GM19395 (cell line): ENCODE data around the gene LRRC46.

ENCODE experiments used
- ATAC-seq: cut with Tn5 transposase; IDR thresholded peaks from one replicate; pipeline ENCODE4 v1.9.1; 2021; ENCODE audit warnings: mild to moderate bottlenecking, moderate library complexity; ENCODE audit not compliant: unreplicated experiment

Gene LRRC46

DNA sequence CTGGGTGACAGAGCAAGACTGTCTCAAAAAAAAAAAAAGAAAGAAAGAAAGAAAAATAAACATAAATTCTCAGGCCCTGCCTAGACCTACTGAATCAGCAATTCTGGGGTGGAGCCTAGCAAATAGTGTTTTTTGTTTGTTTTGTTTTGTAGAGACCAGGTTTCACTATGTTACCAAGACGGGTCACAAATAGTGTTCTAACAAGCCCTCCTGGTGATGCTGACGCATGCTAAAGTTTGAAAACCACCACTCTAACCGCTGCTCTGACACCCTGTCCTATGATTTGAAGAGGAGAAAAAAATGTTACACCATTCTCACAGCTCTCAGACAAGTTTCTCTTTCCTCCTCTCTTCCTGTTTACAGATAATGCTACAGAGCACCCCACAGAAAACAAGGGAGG is 1.6 kb upstream of the LRRC46 start:
- no peak for ATAC-seq

DNA sequence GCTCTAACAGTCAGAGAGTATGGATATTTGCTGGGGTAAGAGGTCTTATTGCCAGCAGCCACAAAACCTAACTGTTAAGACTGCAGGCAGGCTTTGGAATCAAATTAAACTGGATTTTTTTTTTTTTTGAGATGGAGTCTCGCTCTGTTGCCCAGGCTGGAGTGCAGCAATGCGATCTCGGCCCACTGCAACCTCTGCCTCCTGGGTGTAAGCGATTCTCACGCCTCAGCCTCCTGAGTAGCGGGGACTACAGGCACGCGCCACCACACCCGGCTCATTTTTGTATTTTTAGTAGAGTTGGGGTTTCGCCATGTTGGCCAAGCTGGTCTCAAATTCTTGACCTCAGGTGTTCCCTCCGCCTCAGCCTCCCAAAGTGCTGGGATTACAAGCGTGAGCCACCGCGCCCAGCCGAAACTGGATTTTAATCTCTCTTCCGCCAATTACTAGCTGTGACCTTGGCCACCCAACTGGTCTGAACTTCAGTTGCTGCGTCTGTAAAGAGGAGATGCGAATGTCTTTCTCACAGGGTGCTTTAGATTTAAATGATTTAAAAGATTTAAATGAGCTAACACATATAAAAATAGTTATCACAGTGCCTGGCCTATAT is 971 bp upstream of the LRRC46 start:
- no peak for ATAC-seq

DNA sequence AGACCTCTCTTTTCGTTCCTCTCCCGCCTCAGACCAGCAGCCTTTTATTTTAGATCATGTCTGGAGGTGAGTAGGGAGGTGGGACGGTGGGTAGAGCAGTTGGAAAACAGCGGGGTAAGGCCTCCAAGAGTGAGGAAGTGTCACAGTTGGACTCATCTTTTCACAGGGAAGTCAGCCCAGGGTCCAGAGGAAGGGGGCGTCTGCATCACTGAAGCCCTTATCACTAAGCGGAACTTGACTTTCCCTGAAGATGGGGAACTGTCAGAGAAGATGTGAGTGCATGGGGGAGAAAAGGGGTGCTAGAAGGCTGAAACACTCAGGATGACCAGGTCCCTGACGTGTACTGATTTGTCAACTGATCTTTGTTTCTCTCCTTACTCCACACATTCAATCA is 461 bp downstream of the LRRC46 start:
- no peak for ATAC-seq

DNA sequence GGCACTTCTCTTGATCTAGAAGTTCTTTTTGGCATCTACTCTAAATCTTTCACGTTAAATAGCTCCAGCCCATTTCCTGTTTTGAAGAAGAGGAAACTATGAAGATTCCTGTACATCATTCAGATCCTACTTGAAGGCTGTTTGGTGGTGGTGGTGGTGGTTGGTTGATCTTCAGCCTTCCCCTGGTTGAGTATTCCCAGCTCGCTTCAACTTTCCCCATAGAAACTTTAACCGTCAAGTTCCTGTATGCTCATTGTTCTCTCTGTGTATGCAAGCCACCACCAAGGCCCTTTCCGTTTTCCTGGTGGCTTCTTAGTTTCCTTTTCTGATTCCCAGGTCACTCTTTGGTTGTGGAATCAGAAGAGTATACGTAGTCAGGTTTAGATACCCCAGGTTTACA is 3.3 kb downstream of the LRRC46 start:
- no peak for ATAC-seq

DNA sequence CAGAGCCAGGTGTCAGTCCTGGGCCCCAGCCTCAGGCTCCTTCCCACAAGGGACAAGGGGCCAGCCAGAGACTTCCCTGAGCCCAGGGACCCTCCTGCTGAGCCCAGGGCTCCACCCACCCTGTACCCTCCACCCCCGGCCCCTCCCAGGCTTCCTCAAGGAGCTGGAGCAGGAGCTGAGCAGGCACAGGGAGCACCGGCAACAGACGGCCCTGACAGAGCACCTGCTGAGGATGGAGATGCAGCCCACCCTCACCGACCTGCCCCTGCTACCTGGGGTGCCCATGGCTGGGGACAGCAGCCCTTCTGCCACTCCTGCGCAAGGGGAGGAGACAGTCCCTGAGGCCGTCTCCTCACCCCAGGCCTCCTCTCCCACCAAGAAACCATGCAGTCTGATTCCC is 5.1 kb downstream of the LRRC46 start:
- no peak for ATAC-seq

DNA sequence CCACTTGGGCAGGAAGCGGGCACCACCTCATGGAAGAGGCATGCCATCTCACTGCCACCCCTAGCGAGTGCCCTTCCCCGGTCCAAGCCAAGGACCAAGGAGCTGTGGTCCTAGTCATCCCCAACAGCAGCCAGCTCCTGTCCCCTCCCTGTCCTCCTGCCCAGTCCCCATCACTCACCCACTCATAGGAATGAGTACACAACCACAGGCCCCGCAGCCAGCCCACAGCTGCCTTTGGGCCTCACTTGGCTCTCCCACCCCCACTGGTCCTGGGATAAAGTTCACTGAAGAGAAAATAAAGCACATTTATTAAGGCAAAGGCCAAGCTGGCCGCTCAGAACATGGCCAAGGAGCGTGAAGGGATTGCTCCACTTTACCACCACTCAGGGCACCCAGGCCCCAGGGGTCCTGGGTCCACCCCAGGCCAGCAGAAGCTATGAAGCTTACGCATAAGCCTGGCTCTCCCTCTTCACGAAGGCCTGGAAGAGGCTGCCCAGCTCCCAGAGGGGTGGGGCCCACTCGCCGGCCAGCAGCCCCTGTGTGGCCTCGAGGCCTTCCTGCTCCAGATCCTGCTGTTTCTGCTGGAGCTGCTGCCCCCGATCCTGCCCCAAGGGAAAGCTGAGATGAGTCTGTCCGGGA is 6.0 kb downstream of the LRRC46 start:
- ATAC-seq = no peak

DNA sequence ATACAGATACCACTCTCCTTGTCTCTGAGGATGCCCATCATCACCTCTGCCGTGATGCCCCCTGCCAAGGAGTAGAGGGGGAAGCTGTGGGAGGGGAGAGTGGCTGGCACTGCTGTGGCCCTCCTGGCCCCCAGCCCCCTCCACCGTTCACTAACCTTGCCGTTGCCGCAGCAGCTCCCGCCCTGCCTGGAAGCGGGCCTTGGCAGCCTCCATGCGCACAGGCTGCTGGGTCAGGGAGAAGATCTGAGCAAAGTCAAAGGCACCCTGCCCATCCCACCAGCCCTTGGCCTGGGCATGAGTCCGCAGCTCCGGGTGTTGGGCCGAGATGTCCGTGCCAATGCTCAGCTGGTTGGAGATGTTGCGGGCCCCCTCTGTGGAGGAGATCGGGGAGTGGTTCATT is 7.2 kb downstream of the LRRC46 start:
- no peak for ATAC-seq

DNA sequence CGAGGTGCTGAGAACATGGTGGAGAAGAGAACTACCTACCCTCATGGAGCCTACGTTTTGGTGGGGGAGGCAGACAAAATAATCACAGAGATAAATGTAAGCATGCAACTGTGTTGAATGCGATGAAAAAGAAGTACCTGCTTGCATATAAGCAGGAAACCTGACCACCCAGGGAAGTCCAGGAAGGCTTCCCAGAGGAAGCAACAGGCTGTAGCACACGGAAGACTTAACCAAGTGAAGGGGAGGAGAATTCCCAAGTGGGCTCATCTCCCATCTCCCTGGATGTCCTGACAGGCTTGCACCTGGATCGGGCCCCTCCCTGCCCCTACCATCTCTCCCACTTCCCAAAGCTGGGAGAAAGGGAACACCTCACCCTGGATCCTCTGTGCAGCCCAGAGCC is 7.6 kb downstream of the LRRC46 start:
- ATAC-seq = no peak

DNA sequence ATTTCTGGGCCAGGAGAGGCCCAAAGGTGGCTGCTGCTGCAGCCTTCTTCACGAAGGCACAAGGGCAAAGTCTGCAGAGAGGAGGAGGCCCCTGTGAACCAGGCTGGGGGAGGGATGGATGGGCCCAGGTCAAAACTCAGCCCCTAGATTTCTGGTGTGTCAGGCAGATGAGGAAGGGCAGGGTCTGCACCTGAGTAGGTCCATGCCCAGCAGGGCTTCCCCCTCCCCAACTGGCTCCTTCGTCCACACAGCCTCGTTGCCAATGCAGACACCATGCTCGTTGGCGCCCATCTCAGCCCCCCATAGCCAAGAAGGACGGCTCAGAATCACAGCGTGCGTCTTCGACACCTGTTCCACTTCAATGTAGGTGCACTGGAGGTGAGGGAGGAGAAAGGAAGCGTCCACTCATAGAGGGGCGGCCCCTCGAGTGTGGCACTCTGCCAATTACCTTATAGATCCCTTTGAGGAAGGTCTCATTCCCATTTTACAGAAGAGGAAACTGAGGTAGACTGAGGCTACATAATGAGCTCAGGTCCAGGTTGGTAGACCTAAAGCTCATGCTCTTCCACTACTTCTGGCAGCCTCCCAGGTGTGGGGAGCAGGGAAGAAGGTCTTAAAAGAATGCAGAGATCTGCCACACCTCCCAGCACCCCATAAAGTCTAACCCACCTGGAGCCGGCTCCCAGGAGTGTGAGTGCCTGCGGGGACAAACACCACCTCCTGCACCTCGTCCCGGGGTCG is 8.7 kb downstream of the LRRC46 start:
- ATAC-seq = no peak

DNA sequence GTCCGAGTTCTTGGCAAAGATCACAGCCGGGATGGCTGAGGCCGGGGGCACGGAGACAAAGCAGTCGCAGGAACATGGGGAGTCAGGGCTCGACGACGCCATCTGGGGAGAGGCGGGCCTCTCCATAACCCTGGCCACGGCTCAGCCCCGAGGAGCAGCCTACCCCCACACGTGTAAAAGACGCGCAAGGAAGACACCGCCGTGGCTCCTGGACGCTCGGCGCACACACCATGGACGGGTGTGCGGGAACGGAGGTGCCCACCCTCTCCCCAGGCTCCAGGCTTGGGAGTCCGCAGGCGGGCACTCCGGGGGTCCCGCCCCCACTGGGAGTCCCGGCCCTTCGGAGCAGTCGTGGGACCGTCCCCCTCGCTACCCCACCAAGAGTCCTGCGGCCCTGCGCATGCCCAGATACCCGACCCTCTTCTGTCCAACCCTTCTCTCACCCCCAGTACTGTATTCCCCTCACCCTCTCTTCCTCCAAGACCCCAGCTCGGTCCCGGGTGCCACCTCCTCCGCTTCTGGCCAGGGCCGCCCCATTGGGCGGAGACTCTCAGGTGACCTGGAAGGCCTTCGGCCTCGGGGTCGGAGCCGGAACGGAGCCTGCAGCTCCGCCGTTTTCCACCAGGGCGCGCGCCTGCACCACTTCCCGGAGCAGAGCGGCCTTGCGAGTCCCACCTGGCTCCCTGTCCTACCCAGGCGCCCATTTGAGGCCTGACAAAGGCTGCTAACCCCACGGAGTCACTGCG is 9.4 kb downstream of the LRRC46 start, which contains the start of gene SCRN2:
Gene SCRN2 (minus strand): TSS at position 532 of the 746 bp plus-strand sequence. CDS start 430 bp downstream, at position 102.
- peak; percentile 81 for ATAC-seq

DNA sequence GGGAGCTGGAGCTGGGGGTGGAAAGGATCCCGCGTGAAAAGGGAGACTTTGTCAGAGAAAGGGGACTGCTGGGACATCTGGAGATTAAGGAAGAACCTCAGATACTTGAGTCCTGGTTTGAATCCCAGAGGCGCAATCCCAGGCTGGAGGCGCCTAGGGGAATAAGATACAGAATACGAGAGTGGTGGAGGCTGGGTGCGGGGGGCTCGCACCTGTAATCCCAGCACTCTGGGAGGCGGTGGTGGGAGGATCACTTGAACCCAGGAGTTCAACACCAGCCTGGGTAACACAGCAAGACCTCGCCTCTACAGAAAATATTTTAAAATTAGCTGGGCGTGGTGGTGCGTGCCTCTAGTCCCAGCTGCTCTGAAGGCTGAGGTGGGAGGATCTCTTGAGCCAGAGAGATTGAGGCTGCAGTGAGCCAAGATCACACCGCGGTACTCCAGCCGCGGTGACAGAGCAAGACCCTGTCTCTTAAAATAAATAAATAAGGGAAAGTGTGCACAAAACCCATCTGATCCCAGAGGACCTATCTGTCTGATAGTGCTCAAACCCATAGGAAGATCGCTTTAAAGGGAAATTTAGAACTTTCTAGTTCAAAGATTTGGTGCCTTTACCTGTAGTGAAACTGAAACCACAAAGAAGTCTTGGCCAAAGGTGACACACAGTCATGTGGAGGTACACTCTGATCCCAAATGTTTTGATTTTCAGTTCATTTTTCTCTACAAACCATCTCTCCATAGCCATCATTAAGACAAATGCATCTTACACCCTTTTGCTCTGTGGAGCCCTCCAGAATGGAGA is 10.2 kb downstream of the LRRC46 start:
- no peak for ATAC-seq

DNA sequence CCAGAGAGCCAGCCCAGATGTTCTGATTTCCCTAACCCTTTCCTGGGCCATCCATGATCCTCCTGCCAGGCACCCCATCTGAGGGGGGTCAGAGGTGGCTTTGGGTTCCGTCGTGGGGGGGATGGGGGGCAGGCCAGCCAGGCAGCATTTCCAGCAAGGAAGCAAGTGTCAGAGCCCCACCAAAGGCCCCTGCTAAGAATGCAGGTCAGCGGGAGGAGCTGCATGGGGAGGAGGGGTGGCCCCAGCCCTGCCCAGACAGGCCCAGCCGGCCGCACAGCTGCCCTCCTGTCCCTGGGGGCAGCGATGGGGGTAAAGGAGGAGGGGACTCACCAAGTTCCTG is 11.9 kb downstream of the LRRC46 start:
- no peak for ATAC-seq

DNA sequence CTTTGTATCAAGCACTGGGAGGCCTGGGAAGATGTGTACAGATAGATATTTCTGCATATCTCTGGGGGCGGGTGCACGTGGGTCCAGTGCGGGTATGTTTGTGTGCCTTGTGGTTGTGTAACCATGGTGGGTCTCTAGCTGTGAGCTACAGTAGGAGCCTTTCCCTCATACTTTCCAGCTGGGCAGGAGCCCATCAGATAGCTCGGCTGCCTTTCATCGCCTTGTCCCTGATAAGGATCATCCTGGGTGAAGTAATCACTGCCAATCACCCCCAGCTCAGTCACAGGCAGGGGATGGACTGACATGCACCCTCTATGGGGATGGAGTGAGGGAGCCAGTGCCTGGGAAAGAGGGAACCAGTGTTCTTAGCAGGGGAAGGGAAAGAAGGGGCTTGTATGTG is 12.8 kb downstream of the LRRC46 start:
- ATAC-seq = no peak

DNA sequence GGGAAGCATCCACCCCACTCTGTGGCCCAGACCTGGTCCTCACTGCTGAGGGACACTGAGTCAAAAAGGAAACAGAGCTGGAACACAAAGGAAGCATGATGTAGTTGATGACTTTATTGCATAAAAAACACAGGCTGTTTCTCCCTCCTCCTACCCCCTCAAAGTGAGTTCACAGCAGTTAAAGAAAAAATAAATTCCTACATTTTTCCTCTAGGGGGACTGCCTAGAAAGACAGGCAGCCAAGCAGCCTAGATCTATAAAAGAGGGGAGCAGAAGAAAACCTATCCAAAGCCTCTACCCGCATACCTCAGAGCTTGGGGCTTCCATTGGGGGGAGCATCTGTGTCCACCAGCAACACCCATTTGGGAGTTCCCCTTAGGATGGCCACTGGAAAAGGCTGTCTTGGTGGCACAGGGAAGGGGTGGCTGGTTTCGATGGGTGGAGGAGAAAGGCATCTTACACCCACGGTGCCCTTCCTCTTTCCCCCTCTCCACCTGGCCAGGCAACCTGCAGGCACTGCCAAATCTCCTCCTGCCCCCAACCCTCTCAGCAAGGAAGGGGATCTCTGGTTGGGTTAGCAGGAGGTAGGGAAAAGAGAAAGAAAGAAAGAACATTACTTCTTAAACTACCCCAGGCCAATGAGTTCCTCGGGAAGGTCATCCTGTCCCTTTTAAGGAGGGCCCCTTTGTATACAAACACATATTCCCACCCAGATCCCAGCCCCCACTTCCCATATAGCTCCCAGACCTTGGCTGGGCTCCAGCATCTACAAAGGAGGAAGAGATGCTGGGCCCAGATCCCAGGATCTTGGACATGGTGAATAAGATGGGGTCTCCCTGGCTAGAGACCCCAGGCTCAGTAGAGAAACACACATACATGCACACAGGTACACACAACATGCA is 13.6 kb downstream of the LRRC46 start:
- ATAC-seq = no peak

DNA sequence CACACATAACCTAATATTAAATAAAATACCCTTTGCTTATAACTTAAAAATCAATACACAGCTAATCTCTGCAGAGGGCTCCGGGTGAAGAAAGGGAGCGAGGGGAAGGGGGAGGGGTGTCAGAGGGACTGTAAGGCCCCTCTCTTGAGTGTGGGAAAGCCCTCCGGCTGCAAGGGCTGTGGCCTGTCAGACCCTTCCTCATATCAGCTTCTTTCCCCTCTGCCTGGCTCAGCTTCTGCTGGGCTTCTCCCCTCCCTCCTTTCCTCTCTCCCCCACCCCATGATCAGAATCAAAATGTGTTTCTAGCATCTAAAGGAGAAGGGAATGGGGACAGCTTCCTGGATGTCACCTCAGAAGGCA is 14.2 kb downstream of the LRRC46 start:
- no peak for ATAC-seq

DNA sequence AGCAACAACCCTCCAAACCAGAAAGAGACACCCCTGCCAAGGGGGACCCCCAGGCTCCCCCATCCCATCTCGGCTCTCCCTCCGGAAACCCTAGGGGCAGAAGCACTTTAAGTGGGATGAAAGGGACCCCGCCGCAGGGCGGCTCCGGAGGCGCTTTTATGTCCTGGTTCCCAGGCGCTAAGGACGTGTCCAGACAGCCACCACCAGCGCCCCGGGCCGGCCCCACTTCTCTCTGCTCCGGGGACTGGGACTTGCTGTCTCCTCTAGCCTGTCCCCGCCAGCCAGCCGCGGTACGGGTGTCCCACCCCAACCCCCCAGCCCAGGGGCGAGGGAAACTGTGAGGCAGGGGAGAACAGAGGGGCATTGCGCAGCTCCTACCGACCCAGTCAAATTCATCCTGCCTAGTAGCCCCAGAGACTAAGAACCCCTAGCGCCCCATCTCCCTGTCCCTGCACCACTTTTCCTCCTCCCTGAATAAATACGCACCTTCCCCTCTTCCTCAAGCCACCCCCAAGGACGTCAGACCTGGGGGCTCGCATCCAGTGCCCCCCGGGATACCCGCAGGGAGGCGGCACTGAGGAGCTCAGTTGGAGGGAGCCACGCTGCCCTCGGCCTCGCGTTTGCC is 15.4 kb downstream of the LRRC46 start:
- no peak for ATAC-seq

DNA sequence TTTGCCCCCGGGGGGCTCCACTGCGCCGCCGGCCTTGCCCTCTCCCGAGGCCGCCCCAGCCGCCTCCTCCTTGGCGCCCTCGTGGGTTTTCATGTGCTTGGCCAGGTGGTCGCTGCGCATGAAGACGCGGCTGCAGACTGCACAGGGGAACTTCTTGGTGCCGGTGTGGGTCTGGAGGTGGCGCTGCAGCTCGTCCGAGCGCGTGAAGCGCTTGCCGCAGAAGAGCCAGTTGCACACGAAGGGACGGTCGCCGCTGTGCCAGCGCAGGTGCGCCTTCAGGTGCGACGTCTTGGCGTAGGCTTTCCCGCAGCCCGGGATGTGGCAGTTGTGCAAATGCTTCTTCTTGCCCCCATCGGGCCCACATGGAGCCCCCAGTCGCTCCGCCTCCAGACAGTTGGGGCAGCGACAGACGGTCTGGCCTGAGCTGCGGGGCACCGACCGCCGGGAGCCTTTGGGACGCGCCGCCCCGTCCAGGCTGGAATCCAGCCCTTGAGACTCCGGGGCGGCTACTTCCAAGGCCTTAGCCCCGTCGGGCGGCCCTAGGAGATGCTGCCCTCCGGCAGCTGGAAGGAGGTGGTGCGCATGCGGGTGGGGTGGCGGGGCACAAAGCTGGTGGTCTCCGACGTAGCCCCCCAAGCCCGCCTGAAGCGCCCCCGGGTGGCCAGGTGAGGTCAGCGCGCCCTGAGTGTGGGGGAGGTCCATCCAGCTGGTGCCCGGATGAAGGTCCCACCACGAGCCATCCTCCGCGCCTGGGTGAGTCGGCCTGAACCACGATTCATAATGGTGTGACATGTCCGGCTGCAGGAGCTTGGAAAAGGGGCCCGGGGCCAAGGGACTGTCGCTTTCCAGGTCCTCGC is 16.1 kb downstream of the LRRC46 start:
- ATAC-seq = no peak

DNA sequence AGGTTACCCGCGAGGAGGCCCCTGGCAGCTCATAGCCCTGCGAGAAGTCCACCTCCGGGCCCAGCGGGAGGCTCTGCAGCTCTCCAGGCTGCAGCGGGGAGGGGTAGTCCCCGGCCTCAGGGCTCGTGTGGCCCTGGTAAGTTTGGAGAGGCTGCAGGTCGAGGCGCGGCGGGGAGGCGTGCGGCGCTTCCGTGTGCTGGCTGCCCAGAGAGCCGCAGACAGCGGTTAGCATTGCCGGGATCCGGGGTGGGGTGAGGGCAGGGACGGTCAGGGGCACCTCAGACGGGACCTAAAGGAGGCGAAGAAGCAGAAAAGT is 16.7 kb downstream of the LRRC46 start:
- no peak for ATAC-seq

DNA sequence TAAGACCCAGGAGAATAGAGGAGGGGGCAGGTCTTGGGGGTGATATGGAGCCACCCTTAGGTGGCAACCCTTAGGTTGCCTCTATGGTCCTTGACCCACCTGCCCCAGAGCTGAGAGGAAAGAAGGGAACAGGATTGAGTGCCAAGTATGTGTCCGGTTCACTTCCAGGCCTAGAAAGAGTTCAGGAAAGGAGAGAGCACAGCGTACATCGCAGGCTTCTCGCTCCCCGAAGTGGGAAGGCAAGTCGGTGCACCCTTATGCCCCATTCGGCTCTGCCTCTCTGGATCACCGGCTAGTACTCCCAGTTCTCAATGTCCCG is 18.9 kb downstream of the LRRC46 start:
- ATAC-seq = no peak
